Esophagus mucosa (tissue), 1 donor: Measurements from ENCODE around the gene DNAI4. TPM values are rescaled to one million over a fixed set of nuclear protein-coding genes. Genes with fewer than 3 reads are reported as not detected.
"Not testable (repeated sequence)": the region's sequence is repeated elsewhere in the genome, so short reads cannot be mapped to it uniquely, and the experiment has no call there.

Experiments
- ATAC-seq: fragments of 200-7000 bp; cut with Tn5 transposase; one replicate; pipeline ENCODE4 v1.9.1; 2020
- total RNA-seq: library from RNA; stranded (reverse); gene quantifications from one replicate; pipeline ENCODE4 v1.2.4, GENCODE V29; 2023
- donor health status: DM: yes; HTN: yes; CAD: no.

The DNAI4 gene
- total RNA-seq, 1 donor from 2014 or later: 0.56 TPM

- no peak for ATAC-seq
These were observed 5.0 kb upstream of the DNAI4 start for GRCh38 chr1:66929691-66929998.

DNA sequence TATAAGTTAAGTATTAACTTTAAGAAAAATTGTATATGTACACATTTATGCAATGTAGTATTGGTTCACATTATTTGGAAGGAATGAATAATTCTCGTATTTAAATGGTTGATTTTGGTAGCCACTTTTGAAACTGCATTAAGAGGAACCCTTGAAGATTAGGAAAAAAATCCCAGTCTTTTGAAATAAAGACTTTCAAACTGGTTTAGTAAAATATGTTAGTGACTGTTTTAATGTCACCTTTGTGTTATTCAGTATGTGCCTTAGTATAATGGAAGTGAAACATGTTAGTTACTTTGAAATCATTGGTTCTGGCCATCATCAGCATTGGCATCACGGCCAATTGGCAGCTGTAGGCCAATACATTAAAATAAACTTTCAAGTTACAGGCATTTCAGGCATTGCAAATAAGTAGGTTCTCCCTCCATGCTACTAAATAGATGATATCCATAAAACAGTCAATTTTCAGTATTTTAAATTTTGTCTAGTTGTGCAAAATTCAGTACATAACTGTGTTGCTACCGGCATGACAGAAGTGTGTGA lies 4.6 kb upstream of the DNAI4 start:
- ATAC-seq: no peak

GRCh38 chr1:66927528-66927927 lies 2.9 kb upstream of the DNAI4 start:
- no peak for ATAC-seq

- ATAC-seq: no peak
These were observed 1.3 kb upstream of the DNAI4 start for GRCh38 chr1:66925944-66926343.

DNA sequence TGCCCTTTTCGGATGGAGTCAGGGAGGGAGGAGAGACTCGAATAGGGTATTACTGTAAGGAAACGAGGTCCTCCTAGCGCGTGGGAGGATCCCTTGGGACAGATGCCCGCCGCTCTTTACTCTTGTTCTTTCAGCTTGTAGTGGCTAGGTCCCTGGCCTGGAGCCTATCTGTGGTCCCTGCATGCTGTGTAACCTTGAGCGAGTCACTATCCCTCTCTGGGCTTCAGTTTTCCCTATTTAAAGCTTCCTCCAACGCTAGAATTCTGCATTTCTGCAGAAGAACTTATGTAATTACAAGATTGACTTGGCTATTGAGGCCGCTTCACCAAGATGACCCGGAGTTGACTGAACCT lies 878 bp upstream of the DNAI4 start:
- no peak for ATAC-seq

DNA sequence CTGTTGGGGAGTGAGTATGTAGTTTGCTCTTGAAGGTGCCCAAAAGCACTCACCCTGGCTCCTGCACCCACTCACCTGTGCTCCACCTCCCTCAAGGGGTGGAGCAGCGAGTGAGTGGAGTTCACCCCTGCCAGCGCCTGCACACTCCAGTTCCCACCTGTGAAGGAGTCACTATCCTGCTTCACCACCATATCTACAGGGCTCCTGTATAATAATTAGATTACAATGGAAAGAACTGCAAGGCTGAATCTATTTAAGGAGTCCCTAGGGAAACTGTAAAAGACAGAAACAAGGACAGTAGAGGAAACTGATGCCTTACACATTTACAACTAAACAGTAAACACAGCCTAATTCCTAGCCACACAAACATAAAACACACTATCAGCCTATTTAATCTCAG lies 4.1 kb downstream of the DNAI4 start:
- no peak for ATAC-seq

DNA sequence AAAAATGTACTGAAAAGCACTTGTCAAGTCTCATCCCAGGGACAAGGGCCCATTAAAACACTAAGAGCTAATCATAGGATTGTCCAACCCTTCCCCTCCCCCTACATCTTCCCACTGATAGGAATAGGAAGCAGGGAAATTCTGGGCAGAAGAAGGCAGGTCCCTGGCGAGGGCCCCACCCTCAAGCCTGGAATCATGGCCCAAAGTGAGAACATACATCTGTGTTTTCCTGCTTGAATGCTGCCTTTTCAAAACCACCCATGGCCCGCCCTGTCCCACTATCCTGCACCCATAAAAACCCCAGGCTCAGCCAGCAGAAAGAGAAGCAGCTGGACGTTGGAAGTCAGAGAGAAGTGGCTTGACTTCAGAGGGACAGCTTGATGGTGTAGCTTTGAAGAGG lies 4.8 kb downstream of the DNAI4 start:
- no peak for ATAC-seq

DNA sequence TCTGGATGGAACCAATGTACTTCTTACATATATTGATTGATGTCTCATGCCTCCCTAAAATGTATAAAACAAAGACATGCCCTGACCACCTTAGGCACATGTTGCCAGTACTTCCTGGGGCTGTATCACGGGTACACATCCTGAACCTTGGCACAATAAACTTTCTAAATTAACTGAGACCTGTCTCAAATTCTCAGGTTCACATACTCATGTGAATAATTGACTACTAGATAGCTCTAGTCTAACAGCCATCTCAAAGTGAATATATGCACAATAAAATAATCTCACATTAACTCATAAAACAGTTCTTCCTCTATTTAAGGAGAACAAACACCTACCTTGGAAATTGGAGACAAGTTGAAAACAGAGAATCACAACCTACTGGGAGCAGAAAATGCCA lies 5.6 kb downstream of the DNAI4 start:
- ATAC-seq: no peak

GRCh38 chr1:66917476-66917875 lies 7.2 kb downstream of the DNAI4 start:
- ATAC-seq: no peak

GRCh38 chr1:66916320-66916719 lies 8.3 kb downstream of the DNAI4 start:
- no peak for ATAC-seq

DNA sequence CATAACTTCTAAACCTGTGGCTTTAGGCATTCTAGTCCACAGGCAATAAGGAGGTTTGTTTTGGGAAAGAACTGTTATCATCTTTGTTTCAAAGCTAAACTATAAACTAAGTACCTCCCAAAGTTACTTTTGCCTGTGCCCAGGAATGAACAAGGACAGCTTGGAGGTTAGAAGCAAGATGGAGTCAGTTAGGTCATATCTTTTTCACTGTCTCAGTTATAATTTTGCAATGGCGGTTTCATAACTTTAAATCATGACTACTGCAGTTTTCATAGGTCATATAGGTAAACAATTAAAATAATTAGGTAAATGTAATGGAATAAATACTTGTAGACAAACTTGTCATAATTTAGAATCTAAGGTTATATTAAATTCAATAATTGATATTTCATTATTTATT lies 9.5 kb downstream of the DNAI4 start:
- ATAC-seq: not testable (repeated sequence)

DNA sequence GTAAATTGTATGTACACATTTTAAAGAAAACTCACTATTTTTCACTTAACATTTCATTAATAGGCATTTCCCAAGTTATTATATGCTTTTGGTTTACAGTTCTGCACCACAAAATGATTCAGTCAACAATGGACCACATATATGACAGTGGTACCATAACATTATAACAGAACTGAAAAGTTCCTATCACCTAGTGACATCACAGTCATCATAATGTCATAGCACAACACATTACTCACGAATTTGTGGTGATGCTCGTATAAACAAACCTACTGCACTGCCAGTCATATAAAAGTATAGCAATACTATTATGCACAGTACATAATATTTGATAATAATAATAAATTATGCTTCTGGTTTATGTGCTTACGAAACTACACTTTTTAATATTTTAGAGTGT lies 30.9 kb downstream of the DNAI4 start:
- no peak for ATAC-seq

- no peak for ATAC-seq
These were observed 34.0 kb downstream of the DNAI4 start for GRCh38 chr1:66890621-66891020.

GRCh38 chr1:66889030-66889429 lies 35.6 kb downstream of the DNAI4 start:
- ATAC-seq: no peak

- ATAC-seq: no peak
These were observed 48.0 kb downstream of the DNAI4 start for GRCh38 chr1:66876664-66877063.

GRCh38 chr1:66873111-66873510 lies 51.5 kb downstream of the DNAI4 start:
- no peak for ATAC-seq

GRCh38 chr1:66872024-66872423 lies 52.6 kb downstream of the DNAI4 start:
- not testable (repeated sequence) for ATAC-seq

- no peak for ATAC-seq
These were observed 57.2 kb downstream of the DNAI4 start for GRCh38 chr1:66867501-66867900.

DNA sequence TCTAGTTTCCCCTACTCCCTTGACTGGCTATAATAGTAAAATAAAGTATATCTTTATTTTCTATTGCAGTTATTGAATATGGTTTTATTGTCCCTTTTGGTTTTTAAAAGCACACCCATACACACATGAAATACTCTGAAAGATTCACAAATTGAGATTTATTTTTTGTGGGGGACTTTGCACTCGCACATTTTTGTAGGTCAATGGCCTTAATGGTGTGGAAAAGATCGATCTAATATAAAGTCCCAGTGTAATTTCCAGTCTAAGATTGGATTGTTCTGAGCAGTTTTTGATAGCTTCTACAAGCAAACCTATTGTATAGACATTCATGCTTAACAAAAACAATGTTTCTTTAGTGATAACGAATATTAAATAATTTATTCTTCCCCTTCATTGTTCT lies 64.1 kb downstream of the DNAI4 start:
- no peak for ATAC-seq

- no peak for ATAC-seq
These were observed 71.3 kb downstream of the DNAI4 start for GRCh38 chr1:66853379-66853778.

GRCh38 chr1:66852870-66853269 lies 71.8 kb downstream of the DNAI4 start:
- ATAC-seq: no peak

- no peak for ATAC-seq
These were observed 73.7 kb downstream of the DNAI4 start for GRCh38 chr1:66850989-66851388.

GRCh38 chr1:66848193-66848592 lies 76.5 kb downstream of the DNAI4 start:
- no peak for ATAC-seq

DNA sequence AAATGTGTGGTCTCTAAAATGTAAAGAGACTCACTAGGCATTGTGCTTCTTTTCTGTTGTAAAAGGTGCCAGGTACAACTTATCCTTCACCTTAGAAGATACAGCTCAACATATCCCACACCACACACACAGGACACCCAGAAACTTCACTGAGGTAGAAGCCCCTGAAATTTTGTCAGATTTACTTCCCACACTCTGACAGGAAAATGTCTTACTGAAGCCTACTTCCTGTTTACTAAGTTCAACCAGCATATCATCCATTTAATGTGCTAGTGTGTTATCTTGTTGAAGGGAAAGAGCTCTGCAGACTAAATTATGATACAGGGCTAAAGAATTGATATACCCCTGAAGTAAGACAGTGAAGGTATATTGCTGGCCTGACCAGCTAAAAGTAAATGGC lies 83.7 kb downstream of the DNAI4 start:
- ATAC-seq: no peak

GRCh38 chr1:66834926-66835325 lies 89.7 kb downstream of the DNAI4 start:
- no peak for ATAC-seq

DNA sequence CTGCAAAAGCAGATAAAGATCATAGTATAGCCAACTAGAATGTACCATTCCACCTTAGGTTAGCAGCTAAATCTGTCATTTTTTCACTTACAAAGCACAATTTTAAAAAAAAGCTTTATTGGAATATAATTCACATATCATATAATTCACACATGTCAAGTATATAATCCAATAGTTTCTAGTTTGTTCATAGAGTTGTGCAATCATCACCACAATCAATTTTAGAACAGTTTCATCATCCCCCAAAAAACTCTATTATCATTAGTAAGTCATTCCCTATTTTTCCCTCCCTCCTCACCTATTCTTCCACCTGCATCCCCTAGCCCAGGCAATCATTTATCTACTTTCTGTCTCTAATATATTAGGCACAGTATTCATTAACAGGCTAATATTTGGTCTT lies 91.5 kb downstream of the DNAI4 start:
- no peak for ATAC-seq
